SJSA1 (cell line): ENCODE data around the gene ABHD5. TPM values are rescaled to one million over a fixed set of nuclear protein-coding genes. Genes with fewer than 3 reads are reported as not detected.

Source experiments
- DNase-seq, 2 experiments: peaks; one replicate each; pipeline ENCODE4 v3.0.0-alpha.2; 2015 to 2020; ENCODE audit warnings: low spot score in 2 of 2, low read depth in 1 of 2
- H3K27ac ChIP-seq: fragments of 250-450 bp; sonication (Bioruptor Pico); 2 replicates; pipeline ENCODE4 v1.5.1; 2020; ENCODE audit warnings: mild to moderate bottlenecking, moderate library complexity
- H3K27me3 ChIP-seq: fragments of 250-450 bp; sonication (Bioruptor Pico); replicated peaks from 2 replicates; pipeline ENCODE4 v1.5.1; 2020; ENCODE audit warnings: mild to moderate bottlenecking, moderate library complexity
- H3K36me3 ChIP-seq: fragments of 250-450 bp; sonication (Bioruptor Pico); 2 replicates; pipeline ENCODE4 v1.5.1; 2020; ENCODE audit warnings: mild to moderate bottlenecking
- H3K4me1 ChIP-seq: fragments of 250-450 bp; sonication (Bioruptor Pico); replicated peaks from 2 replicates; pipeline ENCODE4 v1.6.1; 2021; ENCODE audit warnings: mild to moderate bottlenecking
- H3K4me3 ChIP-seq: fragments of 250-450 bp; sonication (Bioruptor Pico); 2 replicates; pipeline ENCODE4 v1.5.1; 2020; ENCODE audit warnings: mild to moderate bottlenecking
- H3K9me3 ChIP-seq: fragments of 250-450 bp; sonication (Bioruptor Pico); replicated peaks from 2 replicates; pipeline ENCODE4 v1.5.1; 2020; ENCODE audit warnings: mild to moderate bottlenecking
- total RNA-seq: library from RNA; depleted of rRNA; stranded (reverse); fragments of >200 nt; shearing (Covaris generic); gene quantifications from 2 replicates; pipeline ENCODE4 v1.2.3, GENCODE V29; 2014

The ABHD5 gene
- total RNA-seq, 1 experiment from 2014 or later, result 18.6 TPM

DNA sequence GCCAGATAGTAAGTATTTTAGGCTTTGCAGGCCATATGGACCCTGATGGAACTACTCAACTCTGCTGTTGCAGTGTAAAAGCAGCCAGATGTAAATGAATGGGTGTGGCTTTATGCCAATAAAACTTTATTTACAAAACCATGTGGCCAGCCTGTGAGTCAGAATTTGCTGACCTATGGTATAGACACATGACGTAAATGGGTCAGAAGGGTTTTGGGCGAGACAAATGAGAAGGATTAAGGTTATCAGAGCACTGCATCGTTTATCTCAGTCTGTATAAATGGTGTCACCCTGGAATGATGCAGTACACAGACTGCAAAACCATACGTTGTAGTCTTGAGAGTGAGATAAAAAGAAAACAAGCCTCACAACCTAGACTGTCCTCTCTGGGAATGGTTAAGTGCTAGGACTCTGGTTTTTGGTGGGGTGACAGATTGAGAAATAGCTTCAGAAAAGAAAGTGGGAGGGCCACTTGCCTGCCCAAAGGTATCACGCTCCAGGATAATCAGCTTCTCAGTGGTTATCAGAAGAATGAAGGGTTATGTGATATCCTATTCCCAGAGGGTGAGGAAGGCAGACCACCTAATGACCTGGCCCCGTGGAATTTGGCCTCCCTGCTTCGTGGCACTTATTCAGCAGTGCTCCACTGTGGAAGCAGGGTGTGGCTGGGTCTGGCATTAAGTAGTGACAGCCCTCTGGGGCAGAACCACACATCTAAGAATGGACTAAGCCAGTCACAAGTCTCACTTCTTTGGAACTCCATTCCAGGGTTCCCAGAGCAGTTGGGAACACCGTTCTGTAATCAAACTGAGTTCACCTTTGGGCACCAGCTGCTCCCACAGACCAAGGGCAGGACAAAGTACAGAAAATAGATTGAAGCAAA lies 46.1 kb downstream of the ABHD5 start:
- H3K27ac ChIP-seq, result no peak overlapping the region

DNA sequence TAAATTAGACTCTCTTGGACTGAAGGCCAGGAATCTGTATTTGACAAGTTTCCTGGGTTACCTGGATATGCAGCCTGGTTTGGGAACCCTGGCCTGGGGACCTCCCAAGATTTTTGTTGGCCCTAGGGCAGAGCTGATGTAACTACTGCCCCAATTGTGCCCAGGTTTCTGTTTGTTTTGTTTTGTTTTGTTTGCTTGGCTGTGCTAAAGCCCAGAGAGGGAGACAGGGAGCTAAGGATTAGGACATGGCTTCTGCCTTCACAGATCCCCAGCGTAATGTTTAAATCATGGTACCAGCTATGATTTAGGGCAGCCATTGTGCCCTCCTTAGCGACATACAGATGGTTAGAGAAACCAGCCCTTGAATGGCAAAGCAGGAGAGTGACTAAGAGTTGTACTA lies 47.6 kb downstream of the ABHD5 start:
- H3K27me3 ChIP-seq, result no peaks in the 10 kb centered on the region
- no peaks in the 10 kb centered on the region for H3K36me3 ChIP-seq
- peaks cover 13% of the 10 kb centered on the region for H3K4me1 ChIP-seq
- no peak for DNase-seq
- H3K27ac ChIP-seq, result no peak overlapping the region
- no peaks in the 10 kb centered on the region for H3K9me3 ChIP-seq
- no peak overlapping the region for H3K4me3 ChIP-seq

More for the DNA sequence above, 46.1 kb downstream of the ABHD5 start:
- no peak overlapping the region for H3K4me3 ChIP-seq
- no peak for DNase-seq
- H3K36me3 ChIP-seq, result no peaks in the 10 kb centered on the region
- H3K9me3 ChIP-seq, result no peaks in the 10 kb centered on the region
- H3K27me3 ChIP-seq, result no peaks in the 10 kb centered on the region
- peaks cover 9% of the 10 kb centered on the region; the same call in 1 of the 2 replicates for H3K4me1 ChIP-seq

GRCh38 chr3:43742920-43743319 lies 52.2 kb downstream of the ABHD5 start:
- no peaks in the 10 kb centered on the region for H3K27me3 ChIP-seq
- H3K9me3 ChIP-seq, result no peaks in the 10 kb centered on the region
- H3K36me3 ChIP-seq, result no peaks in the 10 kb centered on the region
- peaks cover 15% of the 10 kb centered on the region for H3K4me1 ChIP-seq
- H3K27ac ChIP-seq, result no peak overlapping the region
- DNase-seq, result no peak
- H3K4me3 ChIP-seq, result no peak overlapping the region

GRCh38 chr3:43747641-43748040 lies 56.9 kb downstream of the ABHD5 start:
- no peak overlapping the region for H3K4me3 ChIP-seq
- no peaks in the 10 kb centered on the region for H3K9me3 ChIP-seq
- no peaks in the 10 kb centered on the region for H3K27me3 ChIP-seq
- no peak for DNase-seq
- H3K27ac ChIP-seq, result peak overlapping the region; percentile 37
- H3K4me1 ChIP-seq, result peaks cover 25% of the 10 kb centered on the region
- H3K36me3 ChIP-seq, result no peaks in the 10 kb centered on the region

- H3K27me3 ChIP-seq, result no peaks in the 10 kb centered on the region
- DNase-seq, result peak; percentile 42 to 52
- peak overlapping the region; percentile 37 for H3K27ac ChIP-seq
- H3K4me1 ChIP-seq, result peaks cover 20% of the 10 kb centered on the region
- no peaks in the 10 kb centered on the region for H3K36me3 ChIP-seq
- no peak overlapping the region for H3K4me3 ChIP-seq
- no peaks in the 10 kb centered on the region for H3K9me3 ChIP-seq
Measured at GRCh38 chr3:43748179-43748578, 57.4 kb downstream of the ABHD5 start.

DNA sequence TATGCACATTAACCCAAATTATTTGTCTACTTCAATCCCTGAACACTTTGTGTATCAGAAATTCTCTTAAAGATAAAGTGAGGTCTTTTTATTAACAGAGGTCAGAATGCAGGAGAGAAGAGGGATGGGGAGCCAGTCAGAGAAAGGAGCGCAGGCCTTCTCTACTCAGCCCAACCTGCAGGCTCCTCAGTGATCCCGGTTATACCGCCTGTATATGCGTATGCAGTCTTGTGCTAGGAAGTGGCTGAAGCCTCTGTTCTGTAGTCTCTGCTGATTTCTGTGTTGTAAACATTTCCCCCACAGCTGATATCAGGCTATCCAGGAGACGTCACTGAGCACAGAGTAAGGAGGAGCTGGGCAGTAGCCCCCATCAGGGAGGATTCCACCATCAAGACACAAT lies 57.9 kb downstream of the ABHD5 start:
- Histone ChIP-seq H3K27me3 (no peaks in the 10 kb centered on the region), H3K4me3 (no peak overlapping the region), H3K27ac (peak overlapping the region; percentile 37; the same call in 1 of the 2 replicates), H3K4me1 (peaks cover 24% of the 10 kb centered on the region), H3K36me3 (no peaks in the 10 kb centered on the region), H3K9me3 (no peaks in the 10 kb centered on the region)
- DNase-seq, result no peak

GRCh38 chr3:43752905-43753304 lies 62.2 kb downstream of the ABHD5 start:
- Histone ChIP-seq H3K9me3 (no peaks in the 10 kb centered on the region), H3K27me3 (no peaks in the 10 kb centered on the region), H3K27ac (no peak overlapping the region), H3K4me1 (peaks cover 32% of the 10 kb centered on the region), H3K4me3 (no peak overlapping the region), H3K36me3 (no peaks in the 10 kb centered on the region)
- DNase-seq, result no peak

DNA sequence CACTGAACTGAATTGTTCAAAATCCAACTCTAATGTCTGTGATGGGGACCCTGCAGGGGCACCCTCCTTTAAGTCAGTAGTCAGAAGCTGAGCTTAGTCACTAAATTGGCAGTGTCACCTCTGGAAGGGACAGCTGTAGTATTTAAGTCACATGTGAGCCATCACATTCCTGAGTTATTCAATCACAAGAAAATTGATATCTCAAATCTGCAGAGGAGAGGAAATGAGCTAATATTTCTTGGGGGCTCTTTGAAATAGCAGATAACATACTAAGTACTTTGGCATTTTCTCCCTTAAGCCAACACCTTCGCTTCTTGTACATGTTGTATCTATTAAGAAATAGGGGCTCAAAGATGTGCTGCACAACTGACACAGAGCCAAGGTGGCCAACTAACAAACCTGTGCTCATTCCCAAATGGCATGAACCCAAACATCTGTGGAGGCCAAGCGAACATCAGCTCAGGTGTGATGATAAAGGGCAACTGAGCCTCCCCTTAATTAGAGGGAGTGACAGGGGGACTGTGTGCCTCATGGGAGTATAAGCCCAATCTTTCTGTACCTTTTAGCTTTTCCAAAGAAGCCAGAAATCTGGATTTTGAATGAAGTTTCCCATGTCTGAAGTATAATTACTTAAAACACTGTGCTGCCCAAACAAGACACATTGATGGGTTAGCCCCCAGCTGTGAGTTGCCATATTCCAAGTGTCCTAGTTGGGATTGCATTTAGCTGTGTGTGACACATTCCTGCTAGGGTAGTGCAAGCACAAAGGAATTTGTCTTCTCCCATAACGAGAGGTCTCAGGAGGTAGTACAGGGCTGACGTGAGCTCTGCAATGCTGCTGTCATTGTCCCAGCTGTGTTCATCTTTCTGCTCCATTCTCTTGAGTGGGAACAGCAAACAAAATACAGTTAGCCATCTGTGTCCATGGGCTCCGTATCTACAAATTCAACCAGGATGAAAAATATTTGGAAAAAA lies 63.3 kb downstream of the ABHD5 start:
- H3K4me1 ChIP-seq, result peaks cover 29% of the 10 kb centered on the region
- no peaks in the 10 kb centered on the region for H3K36me3 ChIP-seq
- peak in 1 of 2 experiments; percentile 33 for DNase-seq
- H3K4me3 ChIP-seq, result no peak overlapping the region
- H3K9me3 ChIP-seq, result no peaks in the 10 kb centered on the region
- no peaks in the 10 kb centered on the region for H3K27me3 ChIP-seq
- peak overlapping the region; percentile 72 for H3K27ac ChIP-seq

DNA sequence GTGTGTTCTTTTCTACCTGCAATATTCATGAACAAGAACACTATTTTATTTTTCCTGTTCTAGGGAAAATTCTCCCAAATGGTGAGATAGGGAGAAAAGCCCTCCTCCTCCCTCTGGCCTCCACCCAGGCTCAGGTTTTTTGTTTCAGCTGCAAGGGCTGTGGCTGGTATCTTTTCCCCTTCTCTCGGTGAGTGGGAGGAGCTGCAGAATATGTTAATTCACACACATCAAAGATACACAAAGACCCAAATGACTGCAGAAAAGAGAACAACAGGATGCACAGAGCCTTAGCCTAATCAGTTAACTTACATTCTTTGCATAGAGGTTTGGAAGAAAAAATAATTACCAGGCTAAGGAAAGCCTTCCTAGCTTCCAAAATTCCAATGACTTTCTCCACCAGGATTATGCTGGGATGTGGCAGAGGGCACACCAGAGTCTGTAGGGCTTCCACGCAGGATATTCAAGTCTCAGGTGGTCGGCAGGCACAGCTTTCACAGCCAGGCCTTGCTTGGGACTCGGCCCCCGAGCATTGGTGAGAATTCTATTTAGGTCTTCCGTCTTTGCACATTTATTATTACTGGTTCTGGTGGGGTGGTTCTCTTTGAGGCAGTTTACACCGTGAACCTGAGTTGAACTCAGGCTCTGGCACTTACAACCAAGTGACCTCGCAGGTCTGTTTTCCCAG lies 64.9 kb downstream of the ABHD5 start:
- Histone ChIP-seq H3K27ac (no peak overlapping the region), H3K27me3 (no peaks in the 10 kb centered on the region), H3K4me3 (no peak overlapping the region), H3K36me3 (no peaks in the 10 kb centered on the region), H3K9me3 (no peaks in the 10 kb centered on the region), H3K4me1 (peaks cover 36% of the 10 kb centered on the region)
- no peak for DNase-seq

- Histone ChIP-seq H3K27me3 (no peaks in the 10 kb centered on the region), H3K4me1 (peaks cover 36% of the 10 kb centered on the region), H3K4me3 (no peak overlapping the region), H3K36me3 (no peaks in the 10 kb centered on the region), H3K9me3 (no peaks in the 10 kb centered on the region), H3K27ac (no peak overlapping the region)
- no peak for DNase-seq
Measured at GRCh38 chr3:43757666-43758321, 67.1 kb downstream of the ABHD5 start.

DNA sequence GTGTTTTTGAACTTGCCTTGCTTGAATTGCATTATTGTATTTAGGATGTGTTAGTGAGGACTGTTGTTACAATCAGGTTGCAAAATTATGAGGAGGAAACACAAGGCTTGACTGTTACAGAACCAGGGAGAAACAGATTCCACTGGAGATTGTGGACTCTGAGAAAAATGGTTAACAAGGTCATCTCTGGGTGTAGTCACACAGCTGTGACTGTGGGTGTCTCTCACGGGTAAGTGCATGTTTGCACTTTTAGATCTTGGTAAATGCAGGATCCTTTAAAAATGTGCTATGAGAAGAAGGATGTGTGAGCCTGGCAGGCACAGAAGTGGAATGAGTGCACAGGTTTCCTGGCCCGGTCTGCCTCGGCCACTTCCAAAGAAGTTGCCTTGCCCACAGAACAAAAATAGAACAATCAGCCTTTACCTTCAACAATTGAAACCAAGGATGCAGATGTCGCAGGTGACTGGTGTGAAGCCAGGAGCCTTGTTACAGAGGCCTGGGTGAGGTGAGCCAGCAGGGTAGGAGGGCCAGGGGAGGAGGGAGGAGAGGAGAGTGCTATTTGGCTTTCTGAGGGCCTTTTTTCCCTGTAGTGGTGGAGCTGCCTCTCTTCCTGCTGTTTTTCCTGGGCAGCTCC lies 68.0 kb downstream of the ABHD5 start:
- Histone ChIP-seq H3K27me3 (no peaks in the 10 kb centered on the region), H3K27ac (peak overlapping the region; percentile 22), H3K4me3 (no peak overlapping the region), H3K4me1 (peaks cover 31% of the 10 kb centered on the region), H3K36me3 (no peaks in the 10 kb centered on the region), H3K9me3 (no peaks in the 10 kb centered on the region)
- DNase-seq, result no peak

DNA sequence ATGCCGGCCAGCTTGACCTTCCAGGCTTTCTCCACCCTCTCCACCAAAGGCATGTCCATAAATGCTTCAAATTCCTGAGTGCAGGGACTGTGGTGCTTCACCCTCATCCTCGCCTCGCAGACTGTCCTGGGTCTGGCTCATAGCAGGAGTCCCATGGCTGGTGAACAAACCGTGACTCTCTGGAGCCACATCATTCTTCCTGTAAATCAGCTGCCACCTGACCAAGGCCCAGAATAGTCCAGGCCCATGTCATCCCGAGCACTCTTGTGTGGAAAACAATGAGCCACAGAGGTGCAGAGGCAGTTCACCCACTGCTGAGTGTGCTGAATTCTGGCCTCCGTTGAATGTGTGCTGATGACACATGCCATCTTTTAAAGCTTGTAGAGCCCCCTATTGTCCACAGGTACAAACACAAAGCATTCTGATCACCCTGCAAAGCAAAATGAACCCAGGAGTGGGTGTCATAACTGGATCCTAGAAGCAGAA lies 68.6 kb downstream of the ABHD5 start:
- Histone ChIP-seq H3K27ac (peak overlapping the region; percentile 22; the same call in 1 of the 2 replicates), H3K4me1 (peaks cover 25% of the 10 kb centered on the region), H3K9me3 (no peaks in the 10 kb centered on the region), H3K36me3 (no peaks in the 10 kb centered on the region), H3K27me3 (no peaks in the 10 kb centered on the region), H3K4me3 (no peak overlapping the region)
- peak; percentile 52 to 56 for DNase-seq
